LNCAP (cell line): ENCODE data around the gene CIAO2A.

ENCODE experiments used
- TF ChIP-seq, protein P1 (sequence below): fragments of 450-650 bp; IDR thresholded peaks from 2 replicates; pipeline ENCODE4 v1.5.1; 2017; ENCODE audit warnings: mild to moderate bottlenecking

The CIAO2A gene

DNA sequence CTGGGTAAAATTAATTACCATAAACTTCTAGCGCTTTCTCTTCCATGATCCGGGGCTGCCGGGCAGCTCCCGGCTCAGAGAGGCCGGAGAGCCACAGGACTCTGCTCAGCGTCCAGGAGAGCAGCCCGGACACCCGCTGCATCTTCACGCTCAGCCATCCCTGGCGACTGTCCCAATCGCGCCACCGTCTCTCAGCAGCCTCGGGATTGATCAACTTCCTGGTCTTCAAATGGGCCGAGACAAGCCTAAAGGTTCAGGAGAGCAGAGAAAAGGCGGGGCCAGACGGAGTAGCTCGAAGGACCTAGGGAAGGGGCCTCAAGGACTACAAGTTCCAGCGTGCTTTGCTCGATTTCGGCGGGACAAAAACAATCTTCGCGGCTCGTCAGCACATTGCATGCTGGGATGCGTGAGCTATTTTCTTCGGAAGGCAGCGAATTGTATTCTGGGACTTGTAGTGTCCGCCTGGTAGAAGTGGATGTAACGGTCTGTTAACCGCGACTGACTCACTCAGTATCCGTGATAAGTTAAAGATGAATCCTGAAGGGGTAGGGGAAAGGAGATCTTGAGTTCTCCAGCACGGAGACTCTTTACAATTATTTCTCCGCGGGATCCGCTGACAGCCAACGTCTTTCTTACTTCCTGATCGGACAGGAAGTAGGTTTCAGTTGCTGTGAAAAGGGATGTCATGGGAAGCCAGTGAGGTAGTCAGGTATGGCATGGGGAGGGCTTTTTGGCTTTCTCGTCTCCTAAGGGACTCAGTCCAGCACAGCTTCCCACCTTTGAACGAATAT, at the start of gene CIAO2A:
Gene CIAO2A, minus strand, starts transcription at position 212 of the 791 bp plus-strand sequence. Its CDS starts 70 bp downstream, at position 142.
- TF ChIP-seq, protein P1, sequence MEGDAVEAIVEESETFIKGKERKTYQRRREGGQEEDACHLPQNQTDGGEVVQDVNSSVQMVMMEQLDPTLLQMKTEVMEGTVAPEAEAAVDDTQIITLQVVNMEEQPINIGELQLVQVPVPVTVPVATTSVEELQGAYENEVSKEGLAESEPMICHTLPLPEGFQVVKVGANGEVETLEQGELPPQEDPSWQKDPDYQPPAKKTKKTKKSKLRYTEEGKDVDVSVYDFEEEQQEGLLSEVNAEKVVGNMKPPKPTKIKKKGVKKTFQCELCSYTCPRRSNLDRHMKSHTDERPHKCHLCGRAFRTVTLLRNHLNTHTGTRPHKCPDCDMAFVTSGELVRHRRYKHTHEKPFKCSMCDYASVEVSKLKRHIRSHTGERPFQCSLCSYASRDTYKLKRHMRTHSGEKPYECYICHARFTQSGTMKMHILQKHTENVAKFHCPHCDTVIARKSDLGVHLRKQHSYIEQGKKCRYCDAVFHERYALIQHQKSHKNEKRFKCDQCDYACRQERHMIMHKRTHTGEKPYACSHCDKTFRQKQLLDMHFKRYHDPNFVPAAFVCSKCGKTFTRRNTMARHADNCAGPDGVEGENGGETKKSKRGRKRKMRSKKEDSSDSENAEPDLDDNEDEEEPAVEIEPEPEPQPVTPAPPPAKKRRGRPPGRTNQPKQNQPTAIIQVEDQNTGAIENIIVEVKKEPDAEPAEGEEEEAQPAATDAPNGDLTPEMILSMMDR = no peak

DNA sequence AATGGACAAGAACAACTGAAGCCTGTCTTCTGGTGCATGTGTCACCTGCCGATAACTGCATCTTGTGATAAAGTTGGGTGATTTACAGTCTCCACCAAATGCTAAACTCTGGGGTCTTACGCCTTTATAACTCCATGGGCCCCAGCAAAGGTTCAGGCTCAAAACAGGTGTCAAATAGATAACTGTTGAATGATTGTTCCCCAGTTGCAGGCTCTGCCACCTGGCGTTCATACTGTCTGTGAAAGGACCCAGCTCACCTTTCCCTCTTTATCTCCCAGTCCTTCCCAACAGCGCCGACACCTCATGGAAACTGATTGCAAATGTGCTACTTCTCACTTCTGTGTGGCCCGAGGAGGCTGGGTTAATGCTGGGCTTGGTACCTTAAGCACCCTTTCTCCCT, 49.6 kb upstream of the CIAO2A start:
- TF ChIP-seq, protein P1 = no peak

DNA sequence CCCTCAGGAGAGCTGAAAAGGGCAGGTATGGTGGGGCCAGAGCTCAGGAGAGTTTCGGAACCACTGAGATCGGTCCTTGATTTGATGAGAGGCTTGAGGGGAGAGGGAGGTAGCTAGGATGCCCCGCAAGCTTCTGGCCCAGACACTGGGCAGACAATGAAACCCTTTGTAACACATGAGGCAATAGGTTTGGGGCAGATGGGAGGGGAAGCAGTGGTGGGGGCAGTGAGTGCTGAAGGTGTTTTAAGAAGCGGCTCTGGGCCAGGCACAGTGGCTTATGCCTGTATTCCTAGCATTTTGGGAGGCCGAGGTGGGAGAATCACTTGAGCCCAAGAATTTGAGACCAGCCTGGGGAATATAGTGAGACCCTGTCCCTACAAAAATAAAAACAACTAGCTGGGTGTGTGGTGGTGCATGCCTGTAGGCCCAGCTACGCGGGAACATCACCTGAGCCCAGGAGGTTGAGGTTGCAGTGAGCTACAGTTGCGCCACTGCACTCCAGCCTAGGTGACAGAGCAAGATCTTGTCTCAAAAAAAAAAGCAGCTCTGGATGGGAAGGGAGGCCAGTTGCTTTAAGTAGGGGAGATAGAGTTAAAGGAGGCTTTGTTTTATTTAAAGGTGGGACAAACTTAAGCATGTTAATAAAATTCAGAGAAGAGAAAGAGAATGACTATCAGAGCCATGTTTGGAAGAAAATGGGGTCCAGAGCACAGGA, 48.3 kb upstream of the CIAO2A start:
- TF ChIP-seq, protein P1 = no peak

DNA sequence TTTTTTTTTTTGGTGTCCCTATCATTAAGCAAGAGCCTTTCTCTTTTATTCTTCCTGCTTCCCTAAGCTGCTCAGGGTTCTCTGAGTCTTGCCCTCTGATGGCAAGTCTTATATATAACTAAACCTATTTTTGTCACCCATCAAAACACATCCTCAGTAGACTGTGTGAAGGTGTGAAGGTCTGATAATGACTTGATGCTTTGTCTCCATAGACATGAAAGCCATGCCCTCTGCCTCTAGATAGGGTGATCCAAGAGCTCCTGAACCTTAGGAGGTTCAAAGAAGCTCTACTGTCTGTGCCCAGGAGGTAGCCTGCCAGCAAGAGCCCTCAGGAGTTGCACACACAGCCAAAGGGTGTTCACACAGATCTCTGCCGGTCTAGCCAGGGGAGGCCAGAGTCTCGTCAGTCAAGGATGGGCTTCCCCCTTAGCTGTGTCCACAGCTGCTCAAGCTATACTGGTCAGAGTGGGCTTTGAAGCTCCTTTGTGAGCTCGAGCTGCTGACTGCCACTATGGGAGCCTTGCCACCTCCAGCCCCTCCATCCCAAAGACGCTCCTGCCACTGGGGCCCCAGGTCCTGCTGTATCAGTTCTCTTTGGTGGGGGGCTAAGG, 44.8 kb upstream of the CIAO2A start:
- TF ChIP-seq, protein P1 = no peak

DNA sequence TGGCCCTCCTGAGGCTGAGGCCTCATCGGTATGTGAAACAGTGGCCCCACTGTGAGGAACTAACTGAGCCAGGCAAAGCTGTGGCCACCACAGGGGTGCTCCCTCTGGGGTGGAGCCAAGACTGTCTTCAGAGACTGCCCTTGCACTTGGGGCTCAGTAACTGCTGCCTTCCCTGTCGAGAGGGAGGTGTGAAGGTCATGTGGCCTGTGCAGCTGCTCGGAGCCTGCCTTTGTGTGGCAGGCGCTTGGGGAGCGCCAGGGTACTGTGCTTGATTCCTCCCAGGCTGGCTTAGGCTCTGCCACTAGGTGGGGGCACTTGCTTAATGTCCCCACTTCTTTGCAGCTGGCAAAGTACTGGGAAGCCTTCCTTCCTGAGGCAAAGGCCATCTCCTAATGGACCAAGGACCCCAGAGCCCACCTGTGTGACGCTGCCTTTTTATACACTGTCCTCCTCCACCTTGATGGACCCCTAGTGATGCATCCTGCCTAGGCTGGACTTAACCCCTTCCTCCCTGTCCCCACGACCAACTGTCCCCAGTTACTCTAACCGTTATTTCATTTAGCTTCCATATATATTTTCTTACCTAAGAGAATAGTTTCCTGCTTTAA, 43.7 kb upstream of the CIAO2A start:
- TF ChIP-seq, protein P1 = no peak

DNA sequence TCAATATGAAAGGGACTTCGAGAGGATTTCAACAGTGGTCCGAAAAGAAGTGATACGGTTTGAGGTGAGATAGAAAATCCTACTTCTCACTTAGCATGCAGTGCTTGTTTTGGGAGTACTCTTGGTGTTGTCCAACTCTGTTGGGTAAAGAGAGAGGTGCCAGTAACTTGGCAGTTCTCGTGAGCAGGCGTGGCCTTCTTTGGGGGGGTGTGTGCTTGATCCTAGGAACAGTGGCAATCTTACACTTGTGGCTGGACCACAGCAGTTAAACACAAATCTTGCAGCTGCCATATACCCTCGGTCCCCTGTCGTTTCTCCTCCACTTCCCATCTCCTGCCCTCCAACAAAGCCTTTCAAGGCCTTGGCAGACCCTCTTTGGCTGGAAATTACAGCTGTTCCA, 42.7 kb upstream of the CIAO2A start:
- TF ChIP-seq, protein P1 = no peak

DNA sequence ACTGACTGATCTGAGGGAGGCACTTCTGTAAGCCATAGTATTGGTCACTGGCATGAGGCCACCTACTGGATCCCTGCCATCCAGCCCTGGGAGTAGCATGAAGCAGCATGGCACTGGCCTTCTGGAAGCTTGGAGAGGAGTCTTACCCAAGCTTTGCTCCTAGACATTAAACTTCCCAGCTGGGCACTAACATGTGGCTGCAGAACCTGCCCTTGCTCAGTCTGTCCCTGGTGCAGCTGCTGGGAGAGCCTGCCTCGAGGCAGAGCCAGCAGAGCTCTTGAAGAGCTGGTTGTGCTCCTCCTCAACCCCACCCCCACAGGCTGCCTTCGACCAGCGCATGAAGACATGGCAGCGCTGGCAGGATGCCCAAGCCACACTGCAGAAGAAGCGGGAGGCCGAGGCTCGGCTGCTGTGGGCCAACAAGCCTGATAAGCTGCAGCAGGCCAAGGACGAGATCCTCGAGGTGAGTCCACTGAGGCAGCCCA, 40.7 kb upstream of the CIAO2A start:
- TF ChIP-seq, protein P1 = no peak
